GM13977 (cell line): ENCODE data around the gene DLL4.

Source experiments
- DNase-seq: peaks from one replicate; pipeline ENCODE4 v3.0.0; 2012; ENCODE audit warnings: low spot score
- in situ Hi-C: fragments of 300-500 bp; cut with MboI; formaldehyde crosslinking; loops from one replicate; pipeline ENCODE4 v1.12.0; 2022; ENCODE audit warnings: low sequenced_read_pairs, low pct_unique_long_range_greater_than_20kb, mixed read lengths, inconsistent platforms; ENCODE audit not compliant: unreplicated experiment
- TF ChIP-seq, protein P1 (sequence below): IDR thresholded peaks from 2 replicates; pipeline ENCODE4 v1.5.1; 2012; ENCODE audit warnings: mild to moderate bottlenecking, control low read depth; ENCODE audit not compliant: insufficient read depth; ENCODE audit errors: extremely low read depth, missing control alignments

The DLL4 gene

DNA sequence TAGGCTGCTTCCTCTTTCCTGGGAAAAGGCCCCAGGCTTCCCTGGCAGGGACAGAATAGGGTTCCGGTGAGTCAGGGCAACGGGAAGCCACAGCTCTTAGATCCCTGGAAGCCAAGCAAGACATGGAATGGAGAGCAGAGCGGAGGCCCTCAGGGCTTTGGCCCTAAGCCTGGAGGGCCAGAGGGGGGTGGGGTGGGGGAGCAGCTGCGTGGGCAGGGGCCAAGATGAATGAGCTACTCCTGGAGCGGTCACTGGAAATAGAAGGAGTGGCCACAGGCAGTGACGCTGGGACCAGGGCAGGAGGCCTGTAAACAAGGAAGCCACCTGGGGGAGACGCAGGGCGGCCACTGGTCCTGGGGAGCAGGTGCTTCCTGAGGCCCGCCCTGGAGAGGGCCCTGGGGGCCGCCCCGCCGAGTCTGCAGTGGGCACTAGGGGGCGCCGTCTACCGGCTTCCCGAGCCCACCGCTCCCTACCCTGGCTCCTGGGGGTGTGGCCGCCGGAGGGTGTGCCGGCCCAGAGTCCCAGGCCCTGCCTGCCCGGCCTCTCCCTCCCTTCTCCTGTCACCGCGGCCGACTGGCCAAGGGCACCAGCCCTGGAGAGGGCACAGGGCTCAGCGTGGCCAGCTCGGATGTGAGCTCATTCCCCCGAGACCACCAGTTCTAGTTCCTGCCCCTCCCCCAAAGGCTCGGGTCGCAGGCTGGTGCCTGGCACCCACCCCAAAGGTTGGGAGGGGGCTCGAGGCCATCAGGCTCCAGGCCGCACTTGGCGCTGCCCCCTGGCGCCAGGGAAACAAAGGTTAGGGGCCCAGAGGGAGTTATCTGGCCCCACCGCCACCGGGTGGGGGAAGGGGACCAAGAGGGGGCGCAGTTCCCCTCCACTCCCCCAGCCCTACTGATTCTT, 22.8 kb upstream of the DLL4 start:
- DNase-seq = peak; percentile 83
- TF ChIP-seq, protein P1, sequence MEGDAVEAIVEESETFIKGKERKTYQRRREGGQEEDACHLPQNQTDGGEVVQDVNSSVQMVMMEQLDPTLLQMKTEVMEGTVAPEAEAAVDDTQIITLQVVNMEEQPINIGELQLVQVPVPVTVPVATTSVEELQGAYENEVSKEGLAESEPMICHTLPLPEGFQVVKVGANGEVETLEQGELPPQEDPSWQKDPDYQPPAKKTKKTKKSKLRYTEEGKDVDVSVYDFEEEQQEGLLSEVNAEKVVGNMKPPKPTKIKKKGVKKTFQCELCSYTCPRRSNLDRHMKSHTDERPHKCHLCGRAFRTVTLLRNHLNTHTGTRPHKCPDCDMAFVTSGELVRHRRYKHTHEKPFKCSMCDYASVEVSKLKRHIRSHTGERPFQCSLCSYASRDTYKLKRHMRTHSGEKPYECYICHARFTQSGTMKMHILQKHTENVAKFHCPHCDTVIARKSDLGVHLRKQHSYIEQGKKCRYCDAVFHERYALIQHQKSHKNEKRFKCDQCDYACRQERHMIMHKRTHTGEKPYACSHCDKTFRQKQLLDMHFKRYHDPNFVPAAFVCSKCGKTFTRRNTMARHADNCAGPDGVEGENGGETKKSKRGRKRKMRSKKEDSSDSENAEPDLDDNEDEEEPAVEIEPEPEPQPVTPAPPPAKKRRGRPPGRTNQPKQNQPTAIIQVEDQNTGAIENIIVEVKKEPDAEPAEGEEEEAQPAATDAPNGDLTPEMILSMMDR = peak; percentile 91
- in situ Hi-C loops = no loop called here

- TF ChIP-seq, protein P1 = no peak
- DNase-seq = peak; percentile 34
- in situ Hi-C loops = no loop called here
Observed at GRCh38 chr15:40906991-40907802, 21.9 kb upstream of the DLL4 start.

GRCh38 chr15:40908095-40908494, 21.0 kb upstream of the DLL4 start:
- TF ChIP-seq, protein P1 = no peak
- in situ Hi-C loops = no loop called here
- no peak for DNase-seq

- DNase-seq = no peak
- TF ChIP-seq, protein P1 = no peak
Observed at GRCh38 chr15:40909662-40910630, 19.2 kb upstream of the DLL4 start.

DNA sequence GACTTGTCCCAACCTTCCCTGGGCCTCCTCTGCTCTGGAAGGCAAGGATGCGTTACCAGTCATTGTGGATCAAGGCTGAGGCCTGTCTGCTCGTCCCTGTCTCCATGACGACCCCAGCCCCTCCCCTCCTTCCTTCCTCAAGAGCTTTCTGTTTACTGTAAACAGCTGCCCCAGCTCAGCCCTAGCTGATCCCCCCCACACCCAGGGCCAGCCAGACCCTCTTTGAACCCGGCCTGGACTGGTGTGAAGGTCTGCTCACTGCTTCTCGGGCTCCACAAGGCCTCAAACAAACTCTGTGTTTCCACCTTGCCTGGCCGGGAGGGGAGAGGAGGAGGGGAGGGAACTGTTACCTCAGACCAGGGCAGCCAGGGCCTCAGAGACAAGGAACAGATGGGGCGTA, 18.0 kb upstream of the DLL4 start:
- in situ Hi-C loops = no loop called here
- no peak for DNase-seq
- TF ChIP-seq, protein P1 = no peak

More at GRCh38 chr15:40909662-40910630, 19.2 kb upstream of the DLL4 start:
- in situ Hi-C loops = no loop called here

GRCh38 chr15:40911693-40912092, 17.4 kb upstream of the DLL4 start:
- in situ Hi-C loops = no loop called here
- TF ChIP-seq, protein P1 = no peak
- DNase-seq = no peak
